Lower leg skin (tissue), 3 donors: ENCODE measurements around the gene PCDH15.

Experiments
- CTCF ChIP-seq, 3 donors: fragments of 450-650 bp; IDR thresholded peaks; one replicate each; pipeline ENCODE4 v1.5.1; 2016; ENCODE audit warnings: antibody characterized with exemption in 3 of 3, mild to moderate bottlenecking in 3 of 3, moderate library complexity in 2 of 3
- POLR2A ChIP-seq, 2 donors: fragments of 450-650 bp; IDR thresholded peaks; one replicate each; pipeline ENCODE4 v1.6.1; 2016 to 2017; ENCODE audit warnings: antibody characterized with exemption in 2 of 2, mild to moderate bottlenecking in 1 of 2, moderate library complexity in 1 of 2

GRCh38 chr10:54799506-54799905, 1.5 kb downstream of the PCDH15 start:
- TF ChIP-seq POLR2A (IDR thresholded peaks at IDR 0.05) (no peak), CTCF (IDR thresholded peaks at IDR 0.05) (no peak)
